ENCODE results near the gene MTF1.

The MTF1 gene

GRCh38 chr1:37807220-37807554, 52.2 kb downstream of the MTF1 start:
- no peak for TF ChIP-seq YY1 (IDR thresholded peaks at IDR 0.05; ENCODE audit: insufficient read depth, insufficient read length)
- no peak for TF ChIP-seq SUZ12 (IDR thresholded peaks at IDR 0.05; ENCODE audit: extremely low read depth, insufficient read depth, insufficient read length)
- TF ChIP-seq ZNF274 (IDR thresholded peaks at IDR 0.05; ENCODE audit: low read depth, low read length), result no peak
- H3K4me3 ChIP-seq (ENCODE audit: insufficient read length, low read depth), result peak overlapping the region; percentile 97
- peaks cover 79% of the 10 kb centered on the region for H3K36me3 ChIP-seq (ENCODE audit: insufficient read depth, insufficient read length, low read length)
- peaks cover 13% of the 10 kb centered on the region for H3K4me1 ChIP-seq (ENCODE audit: insufficient read depth, insufficient read length)
- H3K9me3 ChIP-seq (ENCODE audit: insufficient read depth, low read length), result no peaks in the 10 kb centered on the region
- peak overlapping the region; percentile 99 for H3K9ac ChIP-seq (ENCODE audit: insufficient read length, low read depth)
- H3K27me3 ChIP-seq (ENCODE audit: insufficient read depth, insufficient read length), result no peaks in the 10 kb centered on the region
- DNase-seq (ENCODE audit: low read depth, low spot score), result no peak

DNA sequence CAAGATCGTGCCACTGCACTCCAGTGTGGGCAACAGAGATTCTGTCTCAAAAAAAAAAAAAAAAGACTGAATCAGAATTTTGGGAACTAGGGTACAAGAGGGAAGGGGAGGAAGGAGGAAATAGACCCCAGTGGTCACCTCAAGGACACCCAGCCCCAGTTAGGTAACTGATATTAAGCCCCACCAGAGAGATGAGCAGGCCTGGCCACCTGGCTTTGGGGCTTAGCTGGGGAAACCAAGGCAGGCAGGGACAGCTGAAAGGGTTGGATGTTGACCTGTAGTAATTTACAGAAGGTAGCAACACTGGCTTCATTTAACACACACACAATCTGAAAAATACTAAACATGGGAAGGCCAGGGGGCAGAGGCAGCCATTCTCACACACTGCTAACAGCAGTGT, 57.0 kb downstream of the MTF1 start:
- Histone ChIP-seq H3K27me3 (ENCODE audit: insufficient read depth, insufficient read length) (no peaks in the 10 kb centered on the region), H3K4me1 (ENCODE audit: insufficient read depth, insufficient read length) (peaks cover 8% of the 10 kb centered on the region), H3K9ac (ENCODE audit: insufficient read length, low read depth) (no peak overlapping the region), H3K9me3 (ENCODE audit: insufficient read depth, low read length) (no peaks in the 10 kb centered on the region), H3K36me3 (ENCODE audit: insufficient read depth, insufficient read length, low read length) (peaks cover 79% of the 10 kb centered on the region), H3K4me3 (ENCODE audit: insufficient read length, low read depth) (no peak overlapping the region)
- TF ChIP-seq ZNF274 (IDR thresholded peaks at IDR 0.05; ENCODE audit: low read depth, low read length) (no peak), SUZ12 (IDR thresholded peaks at IDR 0.05; ENCODE audit: extremely low read depth, insufficient read depth, insufficient read length) (no peak), YY1 (IDR thresholded peaks at IDR 0.05; ENCODE audit: insufficient read depth, insufficient read length) (no peak)
- no peak for DNase-seq (ENCODE audit: low read depth, low spot score)

DNA sequence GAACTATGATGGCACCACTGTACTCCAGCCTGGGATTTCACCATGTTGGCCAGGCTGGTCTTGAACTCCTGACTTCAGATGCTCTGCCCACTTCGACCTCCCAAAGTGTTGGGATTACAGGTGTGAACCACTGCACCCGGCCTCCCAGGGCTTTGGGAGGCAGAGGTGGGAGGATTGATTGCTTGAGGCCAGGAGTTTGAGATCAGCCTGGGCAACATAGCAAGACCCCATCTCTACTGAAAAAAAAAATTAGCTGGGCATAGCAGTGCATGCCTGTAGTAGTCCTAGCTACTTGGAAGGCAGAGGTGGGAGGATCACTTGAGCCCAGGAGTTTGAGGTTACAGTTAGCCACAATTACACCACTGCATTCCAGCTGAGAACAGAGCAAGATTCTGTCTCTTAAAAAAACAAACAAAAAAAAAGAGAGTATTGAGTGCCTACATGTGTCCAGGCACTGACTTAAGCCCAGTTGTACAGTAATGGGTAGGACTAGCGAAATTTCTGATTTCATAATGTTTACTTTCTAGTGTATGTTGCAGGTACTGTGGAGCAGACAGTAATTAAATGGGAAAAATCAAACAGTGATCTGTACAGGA, 61.5 kb downstream of the MTF1 start:
- peaks cover 27% of the 10 kb centered on the region for H3K27me3 ChIP-seq (ENCODE audit: insufficient read depth, insufficient read length)
- H3K36me3 ChIP-seq (ENCODE audit: insufficient read depth, insufficient read length, low read length), result peaks cover 37% of the 10 kb centered on the region
- TF ChIP-seq ZNF274 (IDR thresholded peaks at IDR 0.05; ENCODE audit: low read depth, low read length) (no peak), SUZ12 (IDR thresholded peaks at IDR 0.05; ENCODE audit: extremely low read depth, insufficient read depth, insufficient read length) (no peak), YY1 (IDR thresholded peaks at IDR 0.05; ENCODE audit: insufficient read depth, insufficient read length) (no peak)
- H3K9me3 ChIP-seq (ENCODE audit: insufficient read depth, low read length), result no peaks in the 10 kb centered on the region
- H3K4me3 ChIP-seq (ENCODE audit: insufficient read length, low read depth), result no peak overlapping the region
- H3K4me1 ChIP-seq (ENCODE audit: insufficient read depth, insufficient read length), result peaks cover 12% of the 10 kb centered on the region
- no peak overlapping the region for H3K9ac ChIP-seq (ENCODE audit: insufficient read length, low read depth)
- DNase-seq (ENCODE audit: low read depth, low spot score), result no peak

GRCh38 chr1:37795340-37796125, 63.9 kb downstream of the MTF1 start:
- Histone ChIP-seq H3K4me3 (ENCODE audit: insufficient read length, low read depth) (no peak overlapping the region), H3K27me3 (ENCODE audit: insufficient read depth, insufficient read length) (peaks cover 48% of the 10 kb centered on the region), H3K4me1 (ENCODE audit: insufficient read depth, insufficient read length) (peaks cover 10% of the 10 kb centered on the region), H3K9ac (ENCODE audit: insufficient read length, low read depth) (no peak overlapping the region), H3K9me3 (ENCODE audit: insufficient read depth, low read length) (no peaks in the 10 kb centered on the region), H3K36me3 (ENCODE audit: insufficient read depth, insufficient read length, low read length) (peaks cover 18% of the 10 kb centered on the region)
- TF ChIP-seq ZNF274 (IDR thresholded peaks at IDR 0.05; ENCODE audit: low read depth, low read length) (no peak), SUZ12 (IDR thresholded peaks at IDR 0.05; ENCODE audit: extremely low read depth, insufficient read depth, insufficient read length) (no peak), YY1 (IDR thresholded peaks at IDR 0.05; ENCODE audit: insufficient read depth, insufficient read length) (no peak)
- DNase-seq (ENCODE audit: low read depth, low spot score), result peak; percentile 85

- Histone ChIP-seq H3K36me3 (ENCODE audit: insufficient read depth, insufficient read length, low read length) (peaks cover 10% of the 10 kb centered on the region), H3K9ac (ENCODE audit: insufficient read length, low read depth) (peak overlapping the region; percentile 44), H3K4me1 (ENCODE audit: insufficient read depth, insufficient read length) (peaks cover 10% of the 10 kb centered on the region), H3K27me3 (ENCODE audit: insufficient read depth, insufficient read length) (peaks cover 53% of the 10 kb centered on the region), H3K4me3 (ENCODE audit: insufficient read length, low read depth) (peak overlapping the region; percentile 72), H3K9me3 (ENCODE audit: insufficient read depth, low read length) (no peaks in the 10 kb centered on the region)
- no peak for DNase-seq (ENCODE audit: low read depth, low spot score)
- TF ChIP-seq YY1 (IDR thresholded peaks at IDR 0.05; ENCODE audit: insufficient read depth, insufficient read length) (no peak), ZNF274 (IDR thresholded peaks at IDR 0.05; ENCODE audit: low read depth, low read length) (no peak), SUZ12 (IDR thresholded peaks at IDR 0.05; ENCODE audit: extremely low read depth, insufficient read depth, insufficient read length) (no peak)
Measured at GRCh38 chr1:37794372-37795339, 64.7 kb downstream of the MTF1 start.

- H3K9me3 ChIP-seq (ENCODE audit: insufficient read depth, low read length), result no peaks in the 10 kb centered on the region
- H3K4me3 ChIP-seq (ENCODE audit: insufficient read length, low read depth), result peak within 1 kb of the TSS; percentile 72
- H3K4me1 ChIP-seq (ENCODE audit: insufficient read depth, insufficient read length), result peaks cover 10% of the 10 kb centered on the region
- peak within 1 kb of the TSS; percentile 93 for H3K9ac ChIP-seq (ENCODE audit: insufficient read length, low read depth)
- peaks cover 5% of the 10 kb centered on the region for H3K36me3 ChIP-seq (ENCODE audit: insufficient read depth, insufficient read length, low read length)
- DNase-seq (ENCODE audit: low read depth, low spot score), result no peak
- TF ChIP-seq YY1 (IDR thresholded peaks at IDR 0.05; ENCODE audit: insufficient read depth, insufficient read length) (peak; percentile 31), SUZ12 (IDR thresholded peaks at IDR 0.05; ENCODE audit: extremely low read depth, insufficient read depth, insufficient read length) (no peak)
- peaks cover 53% of the 10 kb centered on the region for H3K27me3 ChIP-seq (ENCODE audit: insufficient read depth, insufficient read length)
Measured at GRCh38 chr1:37793773-37794371, 65.5 kb downstream of the MTF1 start, which contains the start of gene MANEAL. Gene MANEAL, plus strand, starts transcription at chr1:37793847. Its CDS starts 336 bp downstream, at chr1:37794183.
